Ectodermal cell (in vitro differentiated cells): ENCODE measurements around the gene UBASH3B.
"Not testable (repeated sequence)": the region's sequence is repeated elsewhere in the genome, so short reads cannot be mapped to it uniquely, and the experiment has no call there.

Experiments
- H3K27ac ChIP-seq: 2 replicates; pipeline ENCODE4 v1.7.0; 2013; ENCODE audit warnings: mild to moderate bottlenecking, low read depth, low read length; ENCODE audit not compliant: insufficient read depth, poor library complexity, severe bottlenecking
- H3K27me3 ChIP-seq: 2 replicates; pipeline ENCODE4 v1.7.0; 2013; ENCODE audit warnings: mild to moderate bottlenecking, low read length; ENCODE audit not compliant: insufficient read depth, control insufficient read depth, poor library complexity, severe bottlenecking
- H3K36me3 ChIP-seq: one replicate; pipeline ENCODE4 v1.7.0; 2013; ENCODE audit warnings: low read length; ENCODE audit not compliant: control insufficient read depth, insufficient read depth
- H3K4me1 ChIP-seq: one replicate; pipeline ENCODE4 v1.7.0; 2013; ENCODE audit warnings: low read length; ENCODE audit not compliant: control insufficient read depth, insufficient read depth
- H3K4me3 ChIP-seq: 2 replicates; pipeline ENCODE4 v1.7.0; 2013; ENCODE audit warnings: low read depth, low read length, control low read depth; ENCODE audit not compliant: insufficient read depth
- H3K9me3 ChIP-seq: 2 replicates; pipeline ENCODE4 v1.7.0; 2013; ENCODE audit warnings: mild to moderate bottlenecking, low read length, moderate library complexity; ENCODE audit not compliant: control insufficient read depth
- WGBS, 2 experiments: methylation state at CpG; one replicate each; pipeline ENCODE4 v1.1.7; 2013; ENCODE audit warnings: missing lambda C conversion rate in 2 of 2; 5-methylcytosine and 5-hydroxymethylcytosine counted together

UBASH3B gene

DNA sequence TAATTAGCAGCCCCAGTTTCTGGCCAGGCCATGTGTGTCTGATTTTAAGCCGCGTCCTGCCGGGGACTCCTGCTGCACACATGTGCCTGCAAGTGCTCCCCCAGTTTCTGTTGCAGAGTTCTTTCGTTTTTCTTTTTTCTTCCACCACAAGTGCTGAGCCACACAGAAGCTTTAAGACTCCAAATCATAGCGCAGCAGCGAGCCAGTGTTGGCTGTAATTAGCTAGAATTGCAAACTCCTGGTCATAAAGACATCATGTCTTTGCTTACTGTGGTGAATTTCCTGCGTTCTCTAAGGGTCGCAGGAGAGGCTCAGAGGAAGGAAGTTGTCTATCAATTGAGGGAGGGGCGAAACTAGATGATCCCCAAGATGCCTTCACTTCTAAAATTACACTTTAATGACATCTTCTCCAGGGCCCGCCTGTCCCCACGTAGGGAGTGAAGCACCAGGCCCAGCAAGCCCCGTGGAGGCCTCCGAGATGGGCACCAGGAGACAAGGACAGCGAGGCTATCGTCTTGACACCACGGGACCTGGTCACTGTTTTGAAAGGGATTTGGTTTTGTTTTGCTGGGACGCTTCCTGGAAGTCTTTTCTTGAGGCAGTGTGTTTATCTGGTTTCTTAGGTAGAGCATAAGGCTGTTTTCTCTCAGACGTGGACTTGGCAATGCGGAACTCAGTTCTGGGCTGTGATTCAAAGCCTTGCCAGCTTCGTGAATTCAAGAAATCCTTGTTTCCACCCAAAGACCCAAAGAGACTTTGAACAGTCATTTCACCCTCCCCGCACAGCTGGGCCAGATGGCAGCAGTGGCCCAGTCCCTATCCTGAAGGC, 71.8 kb downstream of the UBASH3B start:
- no peaks in the 10 kb centered on the region for H3K27me3 ChIP-seq
- no peak overlapping the region for H3K4me3 ChIP-seq
- no peaks in the 10 kb centered on the region for H3K9me3 ChIP-seq
- no peak overlapping the region for H3K27ac ChIP-seq
- peaks cover 13% of the 10 kb centered on the region for H3K4me1 ChIP-seq
- WGBS, 2 experiments, result 83 to 87% methylated on average over 21 of the region's 21 CpGs
- no peaks in the 10 kb centered on the region for H3K36me3 ChIP-seq

DNA sequence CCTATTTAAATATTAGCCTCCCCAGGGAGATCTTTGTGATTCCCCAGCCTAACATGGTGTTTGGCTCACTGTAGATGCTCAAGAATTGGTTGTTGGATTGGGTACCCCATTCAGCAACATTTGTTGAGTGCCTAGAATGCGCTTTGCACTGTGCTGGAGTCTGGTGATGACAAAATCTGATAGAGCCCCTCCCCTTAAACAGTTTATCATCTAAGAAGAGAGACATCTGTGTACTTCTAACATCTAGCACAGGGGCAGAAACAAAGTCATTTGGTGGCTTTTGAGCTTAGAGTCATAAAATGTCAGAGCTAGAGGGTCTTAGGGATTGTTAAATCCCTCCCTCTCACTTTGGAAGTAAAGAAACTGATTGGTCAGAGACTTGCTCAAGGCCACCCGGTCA, 73.0 kb downstream of the UBASH3B start:
- no peak overlapping the region for H3K4me3 ChIP-seq
- H3K9me3 ChIP-seq, result no peaks in the 10 kb centered on the region
- 90% methylated on average over 2 of the region's 2 CpGs for WGBS, 2 experiments
- no peaks in the 10 kb centered on the region for H3K27me3 ChIP-seq
- no peak overlapping the region for H3K27ac ChIP-seq
- H3K36me3 ChIP-seq, result no peaks in the 10 kb centered on the region
- H3K4me1 ChIP-seq, result peaks cover 12% of the 10 kb centered on the region

DNA sequence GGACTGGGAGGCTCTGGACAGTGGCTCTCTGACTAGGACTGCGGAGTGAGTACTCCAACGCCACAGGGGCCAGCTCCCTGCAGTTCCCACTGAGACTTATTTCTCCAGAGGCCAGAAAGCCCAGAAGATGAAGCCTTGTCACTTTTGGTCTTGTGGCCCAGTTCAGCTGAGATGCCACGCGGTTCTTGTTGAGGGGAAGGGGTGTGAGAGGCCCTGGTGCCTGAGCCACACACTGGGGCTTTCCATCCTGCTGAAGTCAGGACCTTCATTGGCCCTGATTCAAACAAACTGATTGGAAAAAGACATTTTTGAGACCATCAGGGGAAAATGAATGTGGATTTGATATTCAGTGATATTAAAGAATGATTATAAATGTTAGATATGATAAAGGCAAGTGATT, 73.6 kb downstream of the UBASH3B start:
- Histone ChIP-seq H3K27me3 (no peaks in the 10 kb centered on the region), H3K9me3 (no peaks in the 10 kb centered on the region), H3K27ac (no peak overlapping the region), H3K4me3 (no peak overlapping the region), H3K4me1 (peaks cover 8% of the 10 kb centered on the region), H3K36me3 (no peaks in the 10 kb centered on the region)
- WGBS, 2 experiments, result 93 to 95% methylated on average over 4 of the region's 4 CpGs

DNA sequence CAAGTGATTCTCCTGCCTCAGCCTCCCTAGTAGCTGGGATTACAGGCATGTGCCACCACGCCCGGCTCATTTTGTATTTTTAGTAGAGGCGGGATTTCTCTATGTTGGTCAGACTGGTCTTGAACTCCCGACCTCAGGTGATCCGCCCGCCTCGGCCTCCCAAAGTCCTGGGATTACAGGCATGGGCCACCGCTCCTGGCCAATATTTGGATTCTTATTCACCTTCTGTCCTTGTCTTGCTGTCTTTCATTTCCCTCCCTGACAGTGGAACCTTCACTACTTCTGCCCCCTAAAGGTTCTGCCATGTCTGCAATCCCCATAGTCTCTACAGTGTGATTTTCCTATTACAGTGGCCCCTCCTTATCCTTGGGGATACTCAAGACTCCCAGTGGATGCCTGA, 75.2 kb downstream of the UBASH3B start:
- H3K27ac ChIP-seq, H3K27me3 ChIP-seq, H3K36me3 ChIP-seq, H3K4me1 ChIP-seq, H3K9me3 ChIP-seq, H3K4me3 ChIP-seq: not testable (repeated sequence)
- WGBS, 2 experiments, result 90 to 91% methylated on average over 8 of the region's 8 CpGs

DNA sequence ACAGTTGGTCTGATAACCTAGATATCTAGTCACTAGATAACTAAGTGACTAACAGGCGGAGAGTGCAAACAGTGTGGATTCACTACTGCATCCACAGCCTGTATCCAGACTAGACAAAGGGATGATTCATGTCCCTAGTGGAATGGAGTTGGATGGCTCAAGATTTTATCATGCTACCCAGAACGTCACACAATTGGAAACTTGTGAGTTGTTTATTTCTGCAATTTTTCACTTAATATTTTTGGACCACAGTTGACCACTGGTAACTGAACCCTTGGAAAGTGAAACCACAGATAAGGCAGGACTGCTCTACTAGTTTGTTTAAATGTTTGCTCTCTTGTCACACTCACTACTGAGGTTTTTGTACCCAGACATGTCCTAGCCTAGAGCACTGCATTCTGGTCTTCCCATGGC, 76.0 kb downstream of the UBASH3B start:
- 94 to 97% methylated on average over 2 of the region's 2 CpGs for WGBS, 2 experiments
- H3K4me3 ChIP-seq, result no peak overlapping the region
- peaks cover 3% of the 10 kb centered on the region for H3K4me1 ChIP-seq
- H3K36me3 ChIP-seq, result no peaks in the 10 kb centered on the region
- no peaks in the 10 kb centered on the region for H3K27me3 ChIP-seq
- H3K27ac ChIP-seq, result no peak overlapping the region
- no peaks in the 10 kb centered on the region for H3K9me3 ChIP-seq

DNA sequence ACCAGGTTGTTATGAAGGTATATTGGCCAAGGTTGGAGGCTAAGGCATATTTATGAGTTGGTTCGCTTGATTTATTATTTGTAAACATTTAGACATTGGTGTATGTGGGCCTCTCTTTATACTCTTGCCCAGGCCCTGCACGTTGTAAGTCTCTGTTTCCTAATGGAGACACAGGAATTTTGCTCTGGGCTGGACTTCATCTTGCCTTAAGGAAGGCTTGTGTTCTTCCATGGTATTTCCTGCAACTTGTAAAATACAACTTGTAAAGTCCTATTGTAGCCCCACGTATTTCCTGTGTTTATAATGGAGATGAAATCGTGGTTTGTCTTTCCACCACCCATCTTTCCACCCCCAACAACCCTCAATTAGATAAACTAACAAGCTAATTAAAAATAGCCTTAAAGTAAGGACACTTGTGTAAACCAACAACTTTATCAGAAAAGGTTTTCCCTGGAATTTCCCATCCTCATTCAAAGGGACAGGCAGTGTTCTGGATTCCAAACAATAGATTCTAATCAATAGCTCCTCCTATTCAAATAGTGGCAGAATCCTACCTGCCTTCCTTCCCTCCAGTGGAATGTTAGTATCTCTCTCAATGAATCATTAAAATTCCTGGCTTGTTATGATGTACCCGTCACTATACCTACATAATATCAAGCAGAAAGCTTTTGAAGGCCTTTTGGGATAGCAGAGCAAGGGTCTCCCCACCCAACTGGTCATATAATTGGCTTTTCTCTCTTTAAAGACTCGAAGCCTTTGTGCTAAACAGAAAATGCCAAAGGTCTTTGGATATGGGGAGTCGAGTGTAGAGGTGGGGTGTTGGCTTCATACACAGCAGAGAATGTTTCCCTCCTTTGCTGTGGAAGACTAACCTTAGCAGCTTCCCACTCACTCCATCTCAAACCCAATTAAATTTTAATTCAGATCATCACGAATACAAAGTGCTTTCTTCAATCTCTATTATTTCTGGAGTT, 77.1 kb downstream of the UBASH3B start:
- Histone ChIP-seq H3K9me3 (no peaks in the 10 kb centered on the region), H3K4me1 (peaks cover 6% of the 10 kb centered on the region), H3K4me3 (no peak overlapping the region), H3K27me3 (no peaks in the 10 kb centered on the region), H3K27ac (no peak overlapping the region), H3K36me3 (no peaks in the 10 kb centered on the region)
- WGBS, 2 experiments, result 78 to 79% methylated on average over 7 to 8 of the region's 8 CpGs

DNA sequence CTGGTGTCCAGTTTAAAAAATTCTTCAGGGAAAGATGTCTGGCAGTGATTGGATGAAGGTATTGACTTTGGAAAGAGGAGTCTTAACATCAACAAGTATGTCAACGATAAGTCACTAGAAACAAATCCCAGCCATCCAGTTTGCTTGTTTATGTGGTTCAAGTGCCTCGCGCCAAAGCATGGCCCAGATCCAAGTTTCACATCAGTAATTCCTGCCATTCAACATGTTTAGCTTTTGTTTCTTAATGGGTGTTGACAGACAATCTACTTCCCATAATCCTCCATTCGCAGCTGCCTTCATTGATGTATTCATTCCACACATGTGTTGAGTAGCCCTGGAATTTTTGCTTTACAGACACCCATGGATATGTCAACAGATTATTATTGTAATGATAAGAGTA, 77.8 kb downstream of the UBASH3B start:
- no peaks in the 10 kb centered on the region for H3K9me3 ChIP-seq
- no peak overlapping the region for H3K27ac ChIP-seq
- no peaks in the 10 kb centered on the region for H3K27me3 ChIP-seq
- H3K36me3 ChIP-seq, result no peaks in the 10 kb centered on the region
- 76 to 94% methylated on average over 3 to 4 of the region's 4 CpGs for WGBS, 2 experiments
- H3K4me3 ChIP-seq, result no peak overlapping the region
- peaks cover 7% of the 10 kb centered on the region for H3K4me1 ChIP-seq

DNA sequence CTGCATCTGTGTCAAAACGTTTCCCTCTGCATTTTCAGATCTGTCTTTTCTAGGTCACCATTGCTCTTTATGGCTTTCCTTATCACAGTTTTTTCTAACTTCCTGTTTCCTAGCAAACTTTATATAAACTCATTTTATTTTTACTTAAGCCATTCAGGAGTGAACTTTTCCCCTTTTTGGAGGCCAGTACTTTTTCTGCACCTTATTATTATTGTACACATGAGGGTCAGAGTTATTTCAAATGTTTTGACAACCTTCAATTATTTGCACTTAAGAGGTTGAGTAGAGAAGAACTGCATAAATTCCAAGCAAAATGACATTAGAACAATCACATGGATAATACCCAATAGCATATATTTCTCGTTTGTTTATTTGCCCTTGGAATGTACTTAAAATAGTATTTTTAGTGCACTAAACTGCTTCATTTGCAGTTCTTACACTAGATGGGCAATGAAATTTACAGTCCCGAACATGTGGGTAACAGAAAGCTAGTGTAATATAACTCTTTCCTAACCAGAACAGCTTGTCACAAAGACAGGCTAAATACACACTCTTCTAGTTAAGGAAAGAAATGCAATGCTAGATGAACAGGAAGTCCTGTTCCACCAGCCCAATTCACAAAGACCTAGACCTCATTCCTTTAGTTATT, 79.5 kb downstream of the UBASH3B start:
- H3K27me3 ChIP-seq, result no peaks in the 10 kb centered on the region
- H3K4me3 ChIP-seq, result no peak overlapping the region
- no peaks in the 10 kb centered on the region for H3K36me3 ChIP-seq
- 92 to 97% methylated on average over 3 of the region's 3 CpGs for WGBS, 2 experiments
- H3K9me3 ChIP-seq, result no peaks in the 10 kb centered on the region
- peaks cover 7% of the 10 kb centered on the region for H3K4me1 ChIP-seq
- H3K27ac ChIP-seq, result no peak overlapping the region

DNA sequence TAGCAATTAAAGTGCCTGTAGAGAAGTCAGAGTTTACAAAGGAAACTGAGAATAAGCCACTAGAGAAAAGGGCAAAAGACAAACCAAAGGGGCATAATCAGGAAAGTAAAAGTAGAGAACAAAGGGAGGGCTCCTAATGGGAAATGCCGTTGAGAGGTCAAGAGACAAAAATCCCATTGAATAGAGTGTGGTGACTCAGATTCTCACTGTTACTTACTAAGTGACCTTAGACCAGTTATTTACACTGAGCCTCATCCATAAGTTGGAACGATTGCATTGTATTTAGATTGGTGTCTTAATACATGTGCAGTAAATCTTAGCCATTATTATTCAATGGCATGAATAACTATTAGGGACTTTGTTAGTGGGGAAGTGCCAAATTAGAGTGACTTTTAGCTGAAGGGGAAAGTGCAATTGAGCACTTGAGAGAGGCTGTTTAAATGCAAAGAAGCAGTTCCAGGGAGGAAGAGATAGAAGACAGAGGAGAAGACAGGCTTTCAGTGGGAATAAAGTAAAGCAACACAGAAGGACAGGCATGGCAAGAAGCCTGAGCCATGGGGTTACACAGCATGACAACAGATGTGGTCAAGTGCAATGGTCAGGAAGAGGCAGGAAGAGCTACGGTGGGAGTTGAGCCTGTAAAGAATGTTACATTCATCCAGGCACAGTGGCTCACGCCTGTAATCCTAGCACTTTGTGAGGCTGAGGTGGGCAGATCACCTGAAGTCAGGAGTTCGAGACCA, 82.6 kb downstream of the UBASH3B start:
- Histone ChIP-seq H3K36me3 (no peaks in the 10 kb centered on the region), H3K4me1 (peaks cover 13% of the 10 kb centered on the region), H3K9me3 (no peaks in the 10 kb centered on the region), H3K4me3 (no peak overlapping the region), H3K27me3 (no peaks in the 10 kb centered on the region), H3K27ac (no peak overlapping the region)
- 61 to 63% methylated on average over 4 to 5 of the region's 5 CpGs for WGBS, 2 experiments
